CD4-positive, alpha-beta T cell (primary cell): ENCODE results near the gene WDR64. TPM values are rescaled to one million over a fixed set of nuclear protein-coding genes. Genes with fewer than 3 reads are reported as not detected.
"Not testable (repeated sequence)": the region's sequence is repeated elsewhere in the genome, so short reads cannot be mapped to it uniquely, and the experiment has no call there.

Experiments
- ATAC-seq: fragments of 200-7000 bp; cut with Tn5 transposase; one replicate; pipeline ENCODE4 v1.10.0; 2022; ENCODE audit warnings: mild to moderate bottlenecking; ENCODE audit not compliant: poor library complexity
- CTCF ChIA-PET: fragments of 350-600 bp; sonication (Branson Sonifier 250); formaldehyde crosslinking; loops from one replicate; lab custom pipeline; 2021; ENCODE audit warnings: antibody characterized with exemption, inconsistent platforms; lab: Charles Lee
- POLR2A ChIA-PET: fragments of 350-600 bp; sonication (Branson Sonifier 250); formaldehyde crosslinking; loops from one replicate; lab custom pipeline; 2021; ENCODE audit warnings: antibody characterized with exemption, inconsistent platforms; lab: Charles Lee
- DNase-seq, 14 experiments: peaks; one replicate each; pipeline ENCODE4 v3.0.0-alpha.2; 2013 to 2020; ENCODE audit warnings: mixed read lengths in 2 of 14
- H3K27ac ChIP-seq, 2 donors: one replicate each; pipeline versions ENCODE4 v1.5.1 to v1.7.0; 2013; ENCODE audit warnings: low read length in 2 of 2, low read depth in 1 of 2, mild to moderate bottlenecking in 1 of 2
- H3K27me3 ChIP-seq, 2 experiments: 1 replicate in 1 of 2; 2 replicates in 1 of 2; pipeline versions ENCODE4 v1.6.1 to v1.7.0; 2013; ENCODE audit warnings: low read length in 2 of 2, control low read depth in 1 of 2, mild to moderate bottlenecking in 1 of 2, moderate library complexity in 1 of 2; ENCODE audit not compliant: insufficient read depth in 2 of 2, control insufficient read depth in 1 of 2
- H3K36me3 ChIP-seq: one replicate; pipeline ENCODE4 v1.6.1; 2013; ENCODE audit warnings: low read length, control low read depth; ENCODE audit not compliant: insufficient read depth
- H3K4me1 ChIP-seq: one replicate; pipeline ENCODE4 v1.6.1; 2013; ENCODE audit warnings: low read length, control low read depth; ENCODE audit not compliant: insufficient read depth
- H3K4me3 ChIP-seq: one replicate; pipeline ENCODE4 v1.5.1; 2013; ENCODE audit warnings: mild to moderate bottlenecking, low read length, moderate library complexity
- H3K9me3 ChIP-seq, 2 experiments: 1 replicate in 1 of 2; 2 replicates in 1 of 2; pipeline versions ENCODE4 v1.6.1 to v1.7.0; 2013; ENCODE audit warnings: low read length in 2 of 2, mild to moderate bottlenecking in 2 of 2, control low read depth in 1 of 2, moderate library complexity in 1 of 2; ENCODE audit not compliant: control insufficient read depth in 1 of 2, insufficient read depth in 1 of 2
- H3K27ac Mint-ChIP-seq: one replicate; pipeline ENCODE4 v1.8.0; 2020; ENCODE audit warnings: mixed read lengths
- H3K27me3 Mint-ChIP-seq: one replicate; pipeline ENCODE4 v1.8.0; 2021; ENCODE audit warnings: mixed read lengths
- H3K36me3 Mint-ChIP-seq: one replicate; pipeline ENCODE4 v1.8.0; 2021; ENCODE audit warnings: low read depth, mixed read lengths
- H3K4me1 Mint-ChIP-seq: one replicate; pipeline ENCODE4 v1.8.0; 2021; ENCODE audit warnings: low read depth, mixed read lengths
- H3K4me3 Mint-ChIP-seq: one replicate; pipeline ENCODE4 v1.8.0; 2020; ENCODE audit warnings: mild to moderate bottlenecking, mixed read lengths
- H3K9me3 Mint-ChIP-seq: one replicate; pipeline ENCODE4 v1.8.0; 2020; ENCODE audit warnings: mixed read lengths
- CTCF ChIP-seq: fragments of 200-600 bp; IDR thresholded peaks from one replicate; pipeline ENCODE4 v1.8.0; 2022; ENCODE audit warnings: antibody characterized with exemption, mild to moderate bottlenecking
- intact Hi-C, 2 experiments: fragments of 100-400 bp; cut with DNase I in 1 of 2; cut with micrococcal nuclease in 1 of 2; formaldehyde crosslinking; loops; one replicate each; pipeline versions ENCODE4 v1.15.1 to v1.9.0; 2023 to 2025; cut with DNase I, micrococcal nuclease
- total RNA-seq, 174 experiments: library from RNA in 2 of 174; stranded (reverse) in 2 of 174; gene quantifications; one replicate each; pipeline ENCODE4 v1.2.3 and lab custom pipeline; 2021 to 2026

Gene WDR64
- total RNA-seq, 2 experiments from 2014 or later = 0.67 TPM; not detected in 1

GRCh38 chr1:241658081-241658793, 6.2 kb downstream of the WDR64 start:
- Histone ChIP-seq H3K27me3 (no peaks in the 10 kb centered on the region), H3K36me3 (no peaks in the 10 kb centered on the region), H3K4me1 (no peaks in the 10 kb centered on the region), H3K9me3 (no peaks in the 10 kb centered on the region), H3K4me3 (no peak overlapping the region), H3K27ac (no peak overlapping the region)
- Mint-ChIP-seq H3K9me3 (no peaks in the 10 kb centered on the region), H3K36me3 (no peaks in the 10 kb centered on the region), H3K4me3 (no peak overlapping the region), H3K4me1 (no peaks in the 10 kb centered on the region), H3K27me3 (peaks cover 4% of the 10 kb centered on the region), H3K27ac (no peak overlapping the region)
- no peak for ATAC-seq
- intact Hi-C loops = no loop called here
- ChIA-PET POLR2A (interaction anchor here (1.0 kb wide), 1 partner anchor 18 kb away, joined by 3 read pairs; no protein-coding TSS in a partner anchor), CTCF (no interaction called here)
- DNase-seq = no peak
- TF ChIP-seq CTCF = no peak

GRCh38 chr1:241659016-241659415, 6.9 kb downstream of the WDR64 start:
- H3K27me3 Mint-ChIP-seq, H3K27ac ChIP-seq, intact Hi-C loops, H3K4me3 ChIP-seq, H3K4me1 ChIP-seq, POLR2A ChIA-PET, H3K9me3 Mint-ChIP-seq, H3K4me1 Mint-ChIP-seq, H3K9me3 ChIP-seq, H3K36me3 ChIP-seq, H3K4me3 Mint-ChIP-seq, H3K27ac Mint-ChIP-seq, H3K27me3 ChIP-seq, CTCF ChIA-PET, ATAC-seq, H3K36me3 Mint-ChIP-seq, DNase-seq: not testable (repeated sequence)

DNA sequence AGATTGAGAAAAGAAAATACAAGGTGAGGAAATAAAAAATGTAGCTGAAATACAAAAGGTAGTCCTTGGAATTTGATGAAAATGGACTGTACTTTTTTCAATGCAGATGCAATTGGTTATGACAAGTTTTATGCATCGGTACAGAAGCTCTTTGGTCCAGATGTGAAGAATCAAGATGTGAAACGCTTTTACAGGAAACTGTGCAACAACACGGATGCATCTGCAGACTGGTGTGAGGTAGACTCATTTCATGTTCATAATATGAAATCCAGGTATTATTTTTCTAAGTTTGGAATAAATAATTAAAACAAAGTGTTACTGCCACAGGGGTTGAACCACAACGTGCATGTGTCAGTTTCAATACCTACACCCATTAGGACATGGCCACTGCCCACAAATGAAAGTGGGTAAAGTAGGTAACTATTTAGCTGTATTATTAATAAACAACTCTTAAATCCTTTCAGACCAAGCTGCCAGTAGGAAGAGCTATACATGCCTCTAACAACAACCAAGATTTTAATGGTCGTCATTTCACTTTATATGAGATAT, 8.4 kb downstream of the WDR64 start:
- DNase-seq = no peak
- ChIA-PET CTCF (no interaction called here), POLR2A (no interaction called here)
- Histone ChIP-seq H3K27me3 (no peaks in the 10 kb centered on the region), H3K4me3 (no peak overlapping the region), H3K36me3 (no peaks in the 10 kb centered on the region), H3K4me1 (no peaks in the 10 kb centered on the region), H3K27ac (no peak overlapping the region), H3K9me3 (no peaks in the 10 kb centered on the region)
- Mint-ChIP-seq H3K4me3 (no peak overlapping the region), H3K4me1 (no peaks in the 10 kb centered on the region), H3K36me3 (no peaks in the 10 kb centered on the region), H3K9me3 (no peaks in the 10 kb centered on the region), H3K27me3 (no peaks in the 10 kb centered on the region), H3K27ac (no peak overlapping the region)
- TF ChIP-seq CTCF = no peak
- intact Hi-C loops = no loop called here
- no peak for ATAC-seq
